ENCODE data around the gene OPA1.
"Not testable (repeated sequence)": the region's sequence is repeated elsewhere in the genome, so short reads cannot be mapped to it uniquely, and the experiment has no call there.

OPA1 gene

GRCh38 chr3:193593668-193594030 lies 641 bp downstream of the OPA1 start:
- Histone ChIP-seq H3K4me1 (ENCODE audit: control insufficient read depth, insufficient read depth, low read length) (peaks cover 23% of the 10 kb centered on the region), H3K9ac (ENCODE audit: low read depth, low read length) (peak overlapping the region; percentile 98), H3K9me3 (replicated peaks; ENCODE audit: low read length) (no peaks in the 10 kb centered on the region), H3K4me2 (ENCODE audit: low read length) (peak overlapping the region; percentile 81), H3K4me3 (ENCODE audit: low read length) (peak overlapping the region; percentile 95), H3K36me3 (ENCODE audit: insufficient read depth, low read length) (peaks cover 15% of the 10 kb centered on the region), H3K27me3 (ENCODE audit: control insufficient read depth, insufficient read depth, low read length) (no peaks in the 10 kb centered on the region)

DNA sequence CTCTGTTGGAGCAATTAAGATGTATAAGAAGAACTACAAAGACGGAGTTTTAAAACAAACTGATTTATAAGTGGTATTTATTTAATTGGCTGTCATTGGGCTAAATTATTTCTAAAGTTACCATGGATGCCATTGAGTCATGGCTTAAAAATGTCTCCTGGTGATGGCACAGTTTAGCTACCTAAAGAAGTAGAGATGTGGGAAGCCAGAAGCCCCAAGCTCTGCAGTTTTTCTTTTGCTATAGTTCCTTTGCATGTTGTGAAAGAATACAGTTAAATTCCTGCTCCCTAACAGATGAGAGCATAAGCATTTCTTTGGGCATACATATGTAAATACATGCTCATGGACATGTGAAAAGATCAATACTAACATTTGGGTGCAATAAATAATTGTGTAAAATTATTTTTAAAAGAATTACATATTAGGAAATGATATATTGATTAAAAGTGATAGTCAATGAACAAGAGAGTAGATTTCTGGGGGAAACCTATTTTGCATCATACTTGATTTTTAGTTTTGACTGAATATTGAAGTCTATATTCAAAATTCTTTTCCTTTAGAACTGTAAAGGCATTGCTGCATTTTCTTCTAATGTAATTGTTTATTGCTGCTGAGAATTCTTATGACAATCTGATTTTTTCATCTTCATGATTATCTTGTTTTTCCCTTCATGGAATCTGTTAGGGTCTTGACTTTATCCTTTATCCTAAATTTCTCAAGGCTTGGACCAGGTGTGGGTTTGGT lies 2.1 kb downstream of the OPA1 start:
- Histone ChIP-seq H3K4me2 (ENCODE audit: low read length) (peak overlapping the region; percentile 81), H3K4me1 (ENCODE audit: control insufficient read depth, insufficient read depth, low read length) (peaks cover 20% of the 10 kb centered on the region), H3K36me3 (ENCODE audit: insufficient read depth, low read length) (peaks cover 15% of the 10 kb centered on the region), H3K27me3 (ENCODE audit: control insufficient read depth, insufficient read depth, low read length) (no peaks in the 10 kb centered on the region), H3K9me3 (replicated peaks; ENCODE audit: low read length) (no peaks in the 10 kb centered on the region), H3K9ac (ENCODE audit: low read depth, low read length) (no peak overlapping the region), H3K4me3 (ENCODE audit: low read length) (peak overlapping the region; percentile 95)

- Histone ChIP-seq H3K4me1 (ENCODE audit: control insufficient read depth, insufficient read depth, low read length) (peaks cover 16% of the 10 kb centered on the region), H3K9me3 (replicated peaks; ENCODE audit: low read length) (no peaks in the 10 kb centered on the region), H3K36me3 (ENCODE audit: insufficient read depth, low read length) (peaks cover 15% of the 10 kb centered on the region), H3K9ac (ENCODE audit: low read depth, low read length) (no peak overlapping the region), H3K4me3 (ENCODE audit: low read length) (no peak overlapping the region), H3K27me3 (ENCODE audit: control insufficient read depth, insufficient read depth, low read length) (no peaks in the 10 kb centered on the region), H3K4me2 (ENCODE audit: low read length) (no peak overlapping the region)
Measured at GRCh38 chr3:193595939-193596487, 3.0 kb downstream of the OPA1 start.

- Histone ChIP-seq H3K9ac (ENCODE audit: low read depth, low read length) (no peak overlapping the region), H3K4me1 (ENCODE audit: control insufficient read depth, insufficient read depth, low read length) (peaks cover 12% of the 10 kb centered on the region), H3K9me3 (replicated peaks; ENCODE audit: low read length) (no peaks in the 10 kb centered on the region), H3K36me3 (ENCODE audit: insufficient read depth, low read length) (peaks cover 15% of the 10 kb centered on the region), H3K4me3 (ENCODE audit: low read length) (no peak overlapping the region), H3K27me3 (ENCODE audit: control insufficient read depth, insufficient read depth, low read length) (no peaks in the 10 kb centered on the region), H3K4me2 (ENCODE audit: low read length) (no peak overlapping the region)
Measured at GRCh38 chr3:193598202-193598601, 5.2 kb downstream of the OPA1 start.

DNA sequence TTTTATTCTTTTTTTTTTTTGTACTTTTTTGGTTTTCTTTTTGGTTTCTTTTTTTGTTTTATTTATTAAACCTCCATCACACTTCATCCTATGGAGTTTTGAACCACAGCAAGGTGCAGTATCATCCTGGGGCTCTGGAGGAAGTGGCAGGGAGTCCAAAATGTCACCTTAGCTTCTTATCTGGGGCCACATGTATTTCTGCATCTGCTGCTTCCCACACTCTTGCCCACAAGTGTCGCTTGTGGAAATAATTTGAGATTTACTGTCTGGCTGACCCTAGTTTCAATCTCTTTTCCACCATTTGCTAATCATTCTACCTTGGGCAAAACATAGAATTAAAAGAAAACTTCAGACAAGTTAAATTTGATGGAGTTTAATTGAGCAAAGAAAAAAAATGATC lies 6.4 kb downstream of the OPA1 start:
- Histone ChIP-seq H3K36me3 (ENCODE audit: insufficient read depth, low read length) (peaks cover 15% of the 10 kb centered on the region), H3K4me2 (ENCODE audit: low read length) (no peak overlapping the region), H3K27me3 (ENCODE audit: control insufficient read depth, insufficient read depth, low read length) (no peaks in the 10 kb centered on the region), H3K4me1 (ENCODE audit: control insufficient read depth, insufficient read depth, low read length) (peaks cover 7% of the 10 kb centered on the region), H3K9ac (ENCODE audit: low read depth, low read length) (no peak overlapping the region), H3K4me3 (ENCODE audit: low read length) (no peak overlapping the region), H3K9me3 (replicated peaks; ENCODE audit: low read length) (no peaks in the 10 kb centered on the region)

GRCh38 chr3:193605876-193606275 lies 12.9 kb downstream of the OPA1 start:
- H3K27me3 ChIP-seq (ENCODE audit: control insufficient read depth, insufficient read depth, low read length), result no peaks in the 10 kb centered on the region
- H3K36me3 ChIP-seq (ENCODE audit: insufficient read depth, low read length), result no peaks in the 10 kb centered on the region
- H3K9ac ChIP-seq (ENCODE audit: low read depth, low read length), result no peak overlapping the region

DNA sequence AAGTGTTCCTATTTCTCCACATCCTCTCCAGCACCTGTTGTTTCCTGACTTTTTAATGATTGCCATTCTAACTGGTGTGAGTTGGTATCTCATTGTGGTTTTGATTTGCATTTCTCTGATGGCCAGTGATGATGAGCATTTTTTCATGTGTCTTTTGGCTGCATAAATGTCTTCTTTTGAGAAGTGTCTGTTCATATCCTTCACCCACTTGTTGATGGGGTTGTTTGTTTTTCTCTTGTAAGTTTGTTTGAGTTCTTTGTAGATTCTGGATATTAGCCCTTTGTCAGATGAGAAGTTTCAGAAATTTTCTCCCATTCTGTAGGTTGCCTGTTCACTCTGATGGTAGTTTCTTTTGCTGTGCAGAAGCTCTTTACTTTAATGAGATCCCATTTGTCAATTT lies 13.9 kb downstream of the OPA1 start:
- not testable (repeated sequence) for H3K27me3 ChIP-seq (ENCODE audit: control insufficient read depth, insufficient read depth, low read length); H3K9me3 ChIP-seq (replicated peaks; ENCODE audit: low read length); H3K9ac ChIP-seq (ENCODE audit: low read depth, low read length); H3K4me2 ChIP-seq (ENCODE audit: low read length); H3K4me1 ChIP-seq (ENCODE audit: control insufficient read depth, insufficient read depth, low read length); H3K4me3 ChIP-seq (ENCODE audit: low read length); H3K36me3 ChIP-seq (ENCODE audit: insufficient read depth, low read length)

More at GRCh38 chr3:193605876-193606275, 12.9 kb downstream of the OPA1 start:
- no peak overlapping the region for H3K4me2 ChIP-seq (ENCODE audit: low read length)
- H3K4me3 ChIP-seq (ENCODE audit: low read length), result no peak overlapping the region
- no peaks in the 10 kb centered on the region for H3K9me3 ChIP-seq (replicated peaks; ENCODE audit: low read length)
- no peaks in the 10 kb centered on the region for H3K4me1 ChIP-seq (ENCODE audit: control insufficient read depth, insufficient read depth, low read length)

DNA sequence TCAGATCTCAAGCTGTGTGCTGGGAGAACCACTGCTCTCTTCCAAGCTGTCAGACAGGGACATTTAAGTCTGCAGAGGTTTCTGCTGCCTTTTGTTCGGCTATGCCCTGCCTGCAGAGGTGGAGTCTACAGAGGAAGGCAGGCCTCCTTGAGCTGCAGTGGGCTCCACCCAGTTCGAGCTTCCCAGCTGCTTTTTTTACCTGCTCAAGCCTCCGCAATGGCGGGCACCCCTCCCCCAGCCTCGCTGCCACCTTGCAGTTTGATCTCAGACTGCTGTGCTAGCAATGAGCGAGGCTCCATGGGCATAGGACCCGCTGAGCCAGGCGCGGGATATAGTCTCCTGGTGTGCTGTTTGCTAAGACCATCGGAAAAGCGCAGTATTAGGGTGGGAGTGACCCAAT lies 17.5 kb downstream of the OPA1 start:
- peaks cover 12% of the 10 kb centered on the region for H3K36me3 ChIP-seq (ENCODE audit: insufficient read depth, low read length)
- not testable (repeated sequence) for H3K9ac ChIP-seq (ENCODE audit: low read depth, low read length); H3K4me3 ChIP-seq (ENCODE audit: low read length); H3K9me3 ChIP-seq (replicated peaks; ENCODE audit: low read length); H3K27me3 ChIP-seq (ENCODE audit: control insufficient read depth, insufficient read depth, low read length); H3K4me2 ChIP-seq (ENCODE audit: low read length); H3K4me1 ChIP-seq (ENCODE audit: control insufficient read depth, insufficient read depth, low read length)

GRCh38 chr3:193614430-193614829 lies 21.4 kb downstream of the OPA1 start:
- Histone ChIP-seq H3K4me1 (ENCODE audit: control insufficient read depth, insufficient read depth, low read length) (peaks cover 3% of the 10 kb centered on the region), H3K36me3 (ENCODE audit: insufficient read depth, low read length) (peaks cover 41% of the 10 kb centered on the region), H3K9ac (ENCODE audit: low read depth, low read length) (no peak overlapping the region), H3K9me3 (replicated peaks; ENCODE audit: low read length) (no peaks in the 10 kb centered on the region), H3K4me2 (ENCODE audit: low read length) (no peak overlapping the region), H3K4me3 (ENCODE audit: low read length) (no peak overlapping the region), H3K27me3 (ENCODE audit: control insufficient read depth, insufficient read depth, low read length) (no peaks in the 10 kb centered on the region)

DNA sequence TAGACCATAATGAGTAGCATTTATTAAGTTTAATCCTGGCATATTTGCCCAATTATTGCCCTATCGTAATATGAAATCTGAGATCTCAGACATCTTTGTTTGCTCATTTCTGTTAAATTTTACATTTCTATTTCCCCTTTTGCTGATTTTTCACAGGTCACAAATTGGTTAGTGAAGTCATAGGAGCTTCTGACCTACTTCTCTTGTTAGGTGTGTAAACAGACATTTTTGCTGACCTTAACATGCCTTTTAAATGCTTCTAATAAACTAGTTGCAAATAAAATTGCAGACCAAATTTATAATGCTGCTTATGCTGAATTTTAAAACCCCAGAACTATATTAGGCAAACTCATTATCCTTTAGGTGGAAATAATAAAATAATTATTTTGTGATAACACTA lies 24.6 kb downstream of the OPA1 start:
- no peak overlapping the region for H3K4me2 ChIP-seq (ENCODE audit: low read length)
- H3K4me3 ChIP-seq (ENCODE audit: low read length), result no peak overlapping the region
- no peaks in the 10 kb centered on the region for H3K9me3 ChIP-seq (replicated peaks; ENCODE audit: low read length)
- peaks cover 3% of the 10 kb centered on the region for H3K4me1 ChIP-seq (ENCODE audit: control insufficient read depth, insufficient read depth, low read length)
- H3K9ac ChIP-seq (ENCODE audit: low read depth, low read length), result no peak overlapping the region
- H3K36me3 ChIP-seq (ENCODE audit: insufficient read depth, low read length), result peaks cover 48% of the 10 kb centered on the region
- no peaks in the 10 kb centered on the region for H3K27me3 ChIP-seq (ENCODE audit: control insufficient read depth, insufficient read depth, low read length)

- H3K9me3 ChIP-seq (replicated peaks; ENCODE audit: low read length), result no peaks in the 10 kb centered on the region
- no peak overlapping the region for H3K9ac ChIP-seq (ENCODE audit: low read depth, low read length)
- no peaks in the 10 kb centered on the region for H3K27me3 ChIP-seq (ENCODE audit: control insufficient read depth, insufficient read depth, low read length)
- no peak overlapping the region for H3K4me2 ChIP-seq (ENCODE audit: low read length)
- no peak overlapping the region for H3K4me3 ChIP-seq (ENCODE audit: low read length)
- peaks cover 41% of the 10 kb centered on the region for H3K36me3 ChIP-seq (ENCODE audit: insufficient read depth, low read length)
- H3K4me1 ChIP-seq (ENCODE audit: control insufficient read depth, insufficient read depth, low read length), result peaks cover 3% of the 10 kb centered on the region
Measured at GRCh38 chr3:193620057-193620456, 27.0 kb downstream of the OPA1 start.

DNA sequence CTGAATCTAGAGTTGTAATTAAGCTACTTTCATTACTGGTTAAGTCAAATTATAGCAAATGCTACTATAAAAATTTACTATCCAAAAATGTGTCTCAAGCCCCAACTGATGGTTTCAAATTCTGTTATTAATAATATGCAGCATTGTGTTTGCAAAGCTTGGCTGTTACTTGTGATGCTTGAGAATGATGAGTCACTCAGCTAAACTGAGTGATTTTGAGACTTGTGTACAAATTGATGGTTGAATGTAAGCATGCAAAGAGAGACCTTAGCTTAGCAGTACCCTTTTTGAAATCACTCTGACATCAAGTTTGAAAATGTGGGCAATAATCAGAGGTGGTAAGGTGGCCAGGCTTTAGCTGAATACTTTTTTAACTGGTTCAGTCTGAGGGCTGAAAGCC lies 27.6 kb downstream of the OPA1 start:
- Histone ChIP-seq H3K4me2 (ENCODE audit: low read length) (no peak overlapping the region), H3K9me3 (replicated peaks; ENCODE audit: low read length) (no peaks in the 10 kb centered on the region), H3K4me3 (ENCODE audit: low read length) (no peak overlapping the region), H3K27me3 (ENCODE audit: control insufficient read depth, insufficient read depth, low read length) (no peaks in the 10 kb centered on the region), H3K9ac (ENCODE audit: low read depth, low read length) (no peak overlapping the region), H3K36me3 (ENCODE audit: insufficient read depth, low read length) (peaks cover 37% of the 10 kb centered on the region), H3K4me1 (ENCODE audit: control insufficient read depth, insufficient read depth, low read length) (peaks cover 3% of the 10 kb centered on the region)

Measured in skeletal muscle satellite cell (primary cell).